ENCODE data around the gene GTPBP2. TPM values are rescaled to one million over a fixed set of nuclear protein-coding genes. Genes with fewer than 3 reads are reported as not detected.

The GTPBP2 gene
- total RNA-seq (36.3 TPM), polyA plus RNA-seq (40.4 TPM)

- peak; percentile 98 for DNase-seq (ENCODE audit: extremely low spot score)
- H3K4me1 ChIP-seq (ENCODE audit: insufficient read depth): no peaks in the 10 kb centered on the region
- H3K27ac ChIP-seq (ENCODE audit: low read depth): peak within 1 kb of the TSS; percentile 95
- under 1% methylated on average over 46 of the region's 46 CpGs for WGBS
- H3K4me3 ChIP-seq (ENCODE audit: low read depth, low read length): peak within 1 kb of the TSS; percentile 84
- peaks cover 3% of the 10 kb centered on the region for H3K36me3 ChIP-seq (ENCODE audit: insufficient read depth)
Observed at GRCh38 chr6:43629104-43629504, at the start of gene GTPBP2. GTPBP2 (minus strand) TSS chr6:43629264; CDS start chr6:43629162, 102 bp downstream.

DNA sequence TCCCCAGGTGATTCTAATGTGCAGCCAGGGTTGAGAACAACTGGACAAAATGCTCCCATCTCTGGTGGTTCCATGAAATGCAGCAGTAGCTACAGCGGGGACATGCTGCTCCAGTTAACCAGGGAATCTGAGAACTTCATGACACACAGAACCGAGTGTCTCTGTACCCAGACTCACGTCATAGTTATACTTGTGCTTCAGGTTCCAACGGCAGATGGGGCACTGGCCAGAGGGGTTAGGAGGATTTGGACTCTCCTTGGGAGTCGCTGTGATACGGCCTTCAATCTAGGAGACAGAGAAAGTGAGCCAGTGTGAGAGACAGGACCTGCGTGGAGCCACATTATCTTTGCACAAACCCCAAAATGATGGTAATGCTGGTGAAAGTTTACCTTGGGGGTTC lies 49.3 kb upstream of the GTPBP2 start:
- Histone ChIP-seq H3K27ac (ENCODE audit: low read depth) (no peak overlapping the region), H3K4me3 (ENCODE audit: low read depth, low read length) (no peak overlapping the region), H3K4me1 (ENCODE audit: insufficient read depth) (no peaks in the 10 kb centered on the region), H3K36me3 (ENCODE audit: insufficient read depth) (no peaks in the 10 kb centered on the region)
- WGBS: 81% methylated on average over 7 of the region's 7 CpGs
- no peak for DNase-seq (ENCODE audit: extremely low spot score)

- no peaks in the 10 kb centered on the region for H3K4me1 ChIP-seq (ENCODE audit: insufficient read depth)
- no peaks in the 10 kb centered on the region for H3K36me3 ChIP-seq (ENCODE audit: insufficient read depth)
- DNase-seq (ENCODE audit: extremely low spot score): no peak
- 66% methylated on average over 7 of the region's 7 CpGs for WGBS
- no peak overlapping the region for H3K27ac ChIP-seq (ENCODE audit: low read depth)
- H3K4me3 ChIP-seq (ENCODE audit: low read depth, low read length): no peak overlapping the region
Observed at GRCh38 chr6:43677759-43678158, 48.7 kb upstream of the GTPBP2 start.

- H3K27ac ChIP-seq (ENCODE audit: low read depth): no peak overlapping the region
- H3K4me3 ChIP-seq (ENCODE audit: low read depth, low read length): no peak overlapping the region
- no peaks in the 10 kb centered on the region for H3K4me1 ChIP-seq (ENCODE audit: insufficient read depth)
- no peak for DNase-seq (ENCODE audit: extremely low spot score)
- no peaks in the 10 kb centered on the region for H3K36me3 ChIP-seq (ENCODE audit: insufficient read depth)
- WGBS: 85% methylated on average over 7 of the region's 7 CpGs
Observed at GRCh38 chr6:43676962-43677606, 48.0 kb upstream of the GTPBP2 start.

- no peaks in the 10 kb centered on the region for H3K36me3 ChIP-seq (ENCODE audit: insufficient read depth)
- no peak for DNase-seq (ENCODE audit: extremely low spot score)
Observed at GRCh38 chr6:43674921-43675320, 45.9 kb upstream of the GTPBP2 start.

GRCh38 chr6:43674291-43674690 lies 45.2 kb upstream of the GTPBP2 start:
- Histone ChIP-seq H3K4me1 (ENCODE audit: insufficient read depth) (no peaks in the 10 kb centered on the region), H3K4me3 (ENCODE audit: low read depth, low read length) (no peak overlapping the region), H3K27ac (ENCODE audit: low read depth) (no peak overlapping the region), H3K36me3 (ENCODE audit: insufficient read depth) (no peaks in the 10 kb centered on the region)
- DNase-seq (ENCODE audit: extremely low spot score): no peak
- WGBS: 89% methylated on average over 2 of the region's 2 CpGs

More at GRCh38 chr6:43674921-43675320, 45.9 kb upstream of the GTPBP2 start:
- Histone ChIP-seq H3K4me3 (ENCODE audit: low read depth, low read length) (no peak overlapping the region), H3K27ac (ENCODE audit: low read depth) (no peak overlapping the region), H3K4me1 (ENCODE audit: insufficient read depth) (no peaks in the 10 kb centered on the region)
- WGBS: 95% methylated on average over 8 of the region's 8 CpGs

GRCh38 chr6:43673444-43674084 lies 44.5 kb upstream of the GTPBP2 start:
- H3K27ac ChIP-seq (ENCODE audit: low read depth): no peak overlapping the region

DNA sequence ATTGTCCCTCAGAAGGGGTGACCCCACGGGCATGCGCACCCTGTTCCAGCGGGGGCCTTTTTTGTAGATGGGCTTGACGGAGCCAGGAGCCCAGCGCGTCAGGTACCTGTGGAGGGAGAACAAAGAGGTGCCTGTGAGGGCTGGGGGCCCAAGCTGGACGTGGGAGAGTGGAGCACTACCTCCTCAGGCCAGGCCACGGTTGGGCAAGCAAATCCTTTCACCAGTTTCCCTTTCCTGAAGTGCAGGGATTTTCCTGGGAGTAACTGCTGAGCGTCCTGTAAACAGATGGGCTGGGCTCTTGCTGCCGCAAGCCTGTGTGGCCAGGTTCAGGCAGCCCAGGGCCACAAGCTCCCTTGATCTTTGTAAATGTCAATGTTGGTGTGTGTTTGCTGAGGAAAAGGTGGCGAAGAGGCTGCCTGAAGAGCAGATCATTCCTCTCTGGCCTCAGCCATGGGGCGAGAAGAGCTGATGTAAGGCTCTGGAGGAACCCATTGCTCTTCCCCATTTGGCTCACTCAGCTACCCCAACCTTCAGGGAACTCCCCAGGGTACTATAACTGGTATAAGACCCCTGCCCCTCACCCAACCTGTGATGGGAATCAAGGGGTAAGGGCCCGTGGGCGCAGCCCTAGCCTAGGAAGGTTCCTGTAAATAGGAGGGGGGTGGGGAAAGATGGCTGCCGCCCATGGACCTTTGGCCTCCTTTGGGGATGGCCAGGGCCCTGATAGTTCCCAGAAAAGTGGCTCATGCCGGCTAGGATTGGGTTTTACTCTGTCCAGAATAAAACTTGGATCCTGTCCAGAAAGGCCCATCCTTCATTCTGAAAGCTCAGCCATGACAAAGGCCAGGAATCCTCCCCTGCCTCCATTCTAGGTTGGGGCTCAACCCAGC lies 43.0 kb upstream of the GTPBP2 start:
- H3K27ac ChIP-seq (ENCODE audit: low read depth): no peak overlapping the region
- no peak for DNase-seq (ENCODE audit: extremely low spot score)
- no peak overlapping the region for H3K4me3 ChIP-seq (ENCODE audit: low read depth, low read length)
- H3K36me3 ChIP-seq (ENCODE audit: insufficient read depth): no peaks in the 10 kb centered on the region
- WGBS: 85% methylated on average over 16 of the region's 16 CpGs
- no peaks in the 10 kb centered on the region for H3K4me1 ChIP-seq (ENCODE audit: insufficient read depth)

More at GRCh38 chr6:43673444-43674084, 44.5 kb upstream of the GTPBP2 start:
- Histone ChIP-seq H3K36me3 (ENCODE audit: insufficient read depth) (no peaks in the 10 kb centered on the region), H3K4me1 (ENCODE audit: insufficient read depth) (no peaks in the 10 kb centered on the region), H3K4me3 (ENCODE audit: low read depth, low read length) (no peak overlapping the region)
- 67% methylated on average over 15 of the region's 15 CpGs for WGBS
- DNase-seq (ENCODE audit: extremely low spot score): no peak

DNA sequence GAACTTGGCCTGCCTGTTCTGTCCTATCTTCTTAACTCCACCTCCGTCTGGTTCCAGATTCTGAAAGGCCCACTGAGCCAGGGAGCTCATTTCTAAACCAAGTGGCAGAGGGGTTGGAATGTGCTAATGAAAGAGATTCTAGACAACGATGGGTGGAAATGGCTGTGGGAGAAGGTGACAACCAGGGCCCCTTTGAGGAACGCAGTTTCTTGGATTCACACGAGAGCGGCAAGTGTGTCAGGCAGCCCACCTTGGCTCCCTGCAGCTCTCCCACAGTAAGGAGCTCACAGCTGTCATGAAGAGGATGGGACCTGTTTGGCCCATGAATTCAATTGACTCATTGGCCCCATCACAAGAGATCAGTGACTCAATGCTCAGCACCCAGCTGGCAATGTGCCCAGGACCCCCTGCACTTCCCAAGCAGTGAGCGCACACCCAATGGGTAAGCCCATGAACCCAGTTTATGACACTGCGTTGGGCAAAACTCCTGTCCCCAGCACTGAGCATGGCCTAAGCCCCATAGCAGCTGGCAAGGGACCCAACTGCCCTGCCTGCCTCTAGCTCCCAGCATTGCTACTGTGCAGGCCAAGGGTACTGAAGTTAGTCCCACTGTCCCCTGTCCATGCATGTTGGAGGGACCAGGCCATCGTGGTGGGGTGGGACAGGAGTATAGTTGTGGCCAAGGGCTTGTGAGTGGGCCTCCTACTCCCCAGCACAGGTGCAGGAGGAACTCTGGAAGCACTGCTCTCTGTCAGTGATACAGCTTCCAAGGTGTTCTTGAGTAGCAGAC lies 42.1 kb upstream of the GTPBP2 start:
- Histone ChIP-seq H3K27ac (ENCODE audit: low read depth) (no peak overlapping the region), H3K4me3 (ENCODE audit: low read depth, low read length) (no peak overlapping the region), H3K4me1 (ENCODE audit: insufficient read depth) (no peaks in the 10 kb centered on the region), H3K36me3 (ENCODE audit: insufficient read depth) (no peaks in the 10 kb centered on the region)
- 92% methylated on average over 8 of the region's 8 CpGs for WGBS
- DNase-seq (ENCODE audit: extremely low spot score): no peak

- 97% methylated on average over 6 of the region's 6 CpGs for whole genome bisulfite sequencing
- H3K4me3 ChIP-seq (ENCODE audit: low read depth, low read length): no peak overlapping the region
- no peak for DNase-seq (ENCODE audit: extremely low spot score)
- no peaks in the 10 kb centered on the region for H3K36me3 ChIP-seq (ENCODE audit: insufficient read depth)
- H3K4me1 ChIP-seq (ENCODE audit: insufficient read depth): no peaks in the 10 kb centered on the region
- H3K27ac ChIP-seq (ENCODE audit: low read depth): no peak overlapping the region
Observed at GRCh38 chr6:43670623-43670986, 41.5 kb upstream of the GTPBP2 start.

GRCh38 chr6:43669922-43670622 lies 41.0 kb upstream of the GTPBP2 start:
- no peaks in the 10 kb centered on the region for H3K36me3 ChIP-seq (ENCODE audit: insufficient read depth)
- WGBS: 77% methylated on average over 6 of the region's 6 CpGs
- DNase-seq (ENCODE audit: extremely low spot score): peak; percentile 86
- no peak overlapping the region for H3K4me3 ChIP-seq (ENCODE audit: low read depth, low read length)
- H3K4me1 ChIP-seq (ENCODE audit: insufficient read depth): no peaks in the 10 kb centered on the region
- peak overlapping the region; percentile 55 for H3K27ac ChIP-seq (ENCODE audit: low read depth)

GRCh38 chr6:43669050-43669921 lies 40.2 kb upstream of the GTPBP2 start:
- WGBS: 34% methylated on average over 15 of the region's 15 CpGs
- Histone ChIP-seq H3K4me1 (ENCODE audit: insufficient read depth) (no peaks in the 10 kb centered on the region), H3K27ac (ENCODE audit: low read depth) (peak overlapping the region; percentile 55), H3K36me3 (ENCODE audit: insufficient read depth) (no peaks in the 10 kb centered on the region), H3K4me3 (ENCODE audit: low read depth, low read length) (no peak overlapping the region)
- DNase-seq (ENCODE audit: extremely low spot score): no peak

All from urinary bladder (tissue), 4 donors.